GM12878 (cell line): ENCODE results near the gene STK16. TPM values are rescaled to one million over a fixed set of nuclear protein-coding genes. Genes with fewer than 3 reads are reported as not detected.

Experiments used
- ATAC-seq: fragments of 200-7000 bp; cut with Tn5 transposase; 3 replicates; pipeline ENCODE4 v1.9.1; 2020; ENCODE audit warnings: mild to moderate bottlenecking, moderate library complexity
- BruUV-seq: library from RNA; stranded (reverse); fragments of 400-500 nt; replicated peaks from 2 replicates; lab custom pipeline; 2021; lab: Mats Ljungman, UMichigan
- CTCF ChIA-PET: fragments of 300-600 bp; sonication (Branson Sonifier 250); formaldehyde crosslinking; extraction: SDS; loops from one replicate; lab custom pipeline; 2021; ENCODE audit warnings: inconsistent platforms; lab: Yijun Ruan, JAX
- POLR2A ChIA-PET: fragments of 350-600 bp; formaldehyde crosslinking; extraction: SDS; loops from one replicate; lab custom pipeline; 2021; ENCODE audit warnings: inconsistent platforms; lab: Charles Lee
- RAD21 ChIA-PET: fragments of 300-600 bp; sonication (Branson Sonifier 250); formaldehyde crosslinking; loops from one replicate; lab custom pipeline; 2023; ENCODE audit warnings: antibody characterized with exemption; ENCODE audit not compliant: unreplicated experiment; lab: Charles Lee
- SMC1A ChIA-PET: fragments of 300-600 bp; sonication (Branson Sonifier 250); formaldehyde crosslinking; loops from one replicate; lab custom pipeline; 2023; ENCODE audit not compliant: unreplicated experiment, uncharacterized antibody; lab: Charles Lee
- DNase-seq: peaks from one replicate; pipeline ENCODE4 v3.0.0-alpha.2; 2011; ENCODE audit warnings: low read depth, low spot score
- FAIRE-seq: peaks from 3 replicates; lab custom pipeline; 2011; peaks lifted over from hg19 to GRCh38; lab: Jason Lieb, UNC
- H2AFZ ChIP-seq: 2 replicates; pipeline ENCODE4 v1.6.0; 2011; ENCODE audit warnings: low read depth, low read length, control low read depth; ENCODE audit not compliant: control insufficient read depth
- H3K27ac ChIP-seq: 2 replicates; pipeline ENCODE4 v1.5.1; 2011; ENCODE audit warnings: control low read depth; ENCODE audit not compliant: control insufficient read depth, insufficient read depth
- H3K27me3 ChIP-seq, 2 experiments: replicated peaks in 1 of 2; 2 replicates each; pipeline versions ENCODE4 v1.6.0 to v1.6.1; 2011; ENCODE audit warnings: low read length in 1 of 2; ENCODE audit not compliant: control insufficient read depth in 2 of 2, insufficient read depth in 2 of 2
- H3K36me3 ChIP-seq, 2 experiments: 2 replicates each; pipeline ENCODE4 v1.5.1; 2011; ENCODE audit warnings: low read length in 1 of 2; ENCODE audit not compliant: control insufficient read depth in 2 of 2, insufficient read depth in 2 of 2
- H3K4me1 ChIP-seq: 2 replicates; pipeline ENCODE4 v1.6.1; 2011; ENCODE audit warnings: mild to moderate bottlenecking, low read length, moderate library complexity, mixed read lengths; ENCODE audit not compliant: control insufficient read depth, insufficient read depth
- H3K4me2 ChIP-seq: 2 replicates; pipeline ENCODE4 v1.6.0; 2011; ENCODE audit warnings: control low read depth; ENCODE audit not compliant: control insufficient read depth, insufficient read depth
- H3K4me3 ChIP-seq: fragments of 200-600 bp; sonication (generic); 2 replicates; pipeline ENCODE4 v1.5.1; 2016
- H3K79me2 ChIP-seq: 2 replicates; pipeline ENCODE4 v1.6.0; 2011; ENCODE audit warnings: low read length; ENCODE audit not compliant: control insufficient read depth, insufficient read depth
- H3K9ac ChIP-seq: 2 replicates; pipeline ENCODE4 v1.8.0; 2011; ENCODE audit warnings: low read length, control low read depth, mixed read lengths; ENCODE audit not compliant: control insufficient read depth, insufficient read depth
- H3K9me3 ChIP-seq: replicated peaks from 3 replicates; pipeline ENCODE4 v1.5.1; 2011; ENCODE audit warnings: mild to moderate bottlenecking, low read length; ENCODE audit not compliant: control insufficient read depth, insufficient read depth
- H4K20me1 ChIP-seq: 2 replicates; pipeline ENCODE4 v1.6.0; 2011; ENCODE audit not compliant: control insufficient read depth, insufficient read depth
- BHLHE40 ChIP-seq, 2 experiments: fragments of 450-650 bp in 1 of 2; IDR thresholded peaks; 2 replicates each; pipeline ENCODE4 v1.6.1; 2011 to 2017; ENCODE audit warnings: low read depth in 2 of 2, borderline replicate concordance in 1 of 2, improper control_type of control experiment in 1 of 2, low read length in 1 of 2, mild to moderate bottlenecking in 1 of 2
- EED ChIP-seq: sonication (generic); IDR thresholded peaks from 2 replicates; pipeline ENCODE4 v1.6.1; 2016; ENCODE audit warnings: antibody characterized with exemption, low read depth
- KAT2A ChIP-seq: conservative IDR thresholded peaks from 2 replicates; pipeline ENCODE4 v1.6.1; 2011; ENCODE audit warnings: low read depth, low read length; ENCODE audit not compliant: control insufficient read depth
- NFIC ChIP-seq: IDR thresholded peaks from 2 replicates; pipeline ENCODE4 v1.6.1; 2012; ENCODE audit warnings: low read depth, mild to moderate bottlenecking, inconsistent platforms, low read length, moderate library complexity
- POU2F2 ChIP-seq: IDR thresholded peaks from 3 replicates; pipeline ENCODE4 v1.6.1; 2011; ENCODE audit warnings: low read depth, mild to moderate bottlenecking, low read length, borderline replicate concordance
- RFX5 ChIP-seq: IDR thresholded peaks from 2 replicates; pipeline ENCODE4 v1.6.1; 2011; ENCODE audit warnings: low read depth, low read length, improper control_type of control experiment
- SMAD5 ChIP-seq: IDR thresholded peaks from 2 replicates; pipeline ENCODE4 v1.6.1; 2016; ENCODE audit warnings: antibody characterized with exemption, low read depth
- SMARCA5 ChIP-seq: fragments of 450-650 bp; IDR thresholded peaks from 2 replicates; pipeline ENCODE4 v1.6.1; 2017; ENCODE audit warnings: mild to moderate bottlenecking
- TARDBP ChIP-seq: IDR thresholded peaks from 2 replicates; pipeline ENCODE4 v1.6.1; 2016; ENCODE audit warnings: borderline replicate concordance
- ZNF207 ChIP-seq: fragments of 450-650 bp; IDR thresholded peaks from 2 replicates; pipeline ENCODE4 v1.6.1; 2014; ENCODE audit warnings: antibody characterized with exemption, mild to moderate bottlenecking, borderline replicate concordance
- WGBS: methylation state at CpG from one replicate; pipeline ENCODE4 v1.1.6; 2016; ENCODE audit warnings: low lambda C conversion rate; ENCODE audit not compliant: insufficient replicate concordance, insufficient coverage; ENCODE audit errors: missing lambda C conversion rate; 5-methylcytosine and 5-hydroxymethylcytosine counted together
- in situ Hi-C: fragments of 300-500 bp; cut with MboI; formaldehyde crosslinking; loops from 9 replicates; pipeline ENCODE4 v1.14.3; 2018; ENCODE audit warnings: mixed read lengths
- intact Hi-C: fragments of 100-400 bp; cut with micrococcal nuclease; formaldehyde crosslinking; loops from one replicate; pipeline ENCODE4 v1.14.2; 2022; ENCODE audit not compliant: unreplicated experiment
- polyA plus RNA-seq, 11 experiments: library from polyadenylated mRNA; depleted of rRNA in 4 of 11; unstranded in 6 of 11; stranded (reverse) in 5 of 11; fragments of >200 nt; fragmentation: Nextera tagmentation in 4 of 11; fragmentation: Illumina TruSeq in 1 of 11; extraction: Ambion mirVana in 4 of 11; extraction: Trizol in 1 of 11; gene quantifications; 1 replicate in 1 of 11; 2 replicates in 10 of 11; pipeline versions ENCODE4 v1.2.1 to v1.2.3, GENCODE V29; 2011 to 2016; ENCODE audit warnings: inconsistent platforms in 2 of 11, missing spikeins in 2 of 11, low read depth in 1 of 11
- total RNA-seq, 4 experiments: library from RNA; depleted of rRNA in 3 of 4; stranded (reverse); fragments of >200 nt in 3 of 4; fragmentation: Illumina TruSeq in 1 of 4; extraction: Trizol in 1 of 4; gene quantifications; 2 replicates each; pipeline versions ENCODE4 v1.2.1 to v1.2.3, GENCODE V29; 2013 to 2021
- TF ChIP-seq, protein P1 (sequence below): fragments of 450-650 bp; IDR thresholded peaks from 2 replicates; pipeline ENCODE4 v1.6.1; 2017; ENCODE audit warnings: mild to moderate bottlenecking, moderate library complexity
- TF ChIP-seq, protein P2 (sequence below): fragments of 450-650 bp; IDR thresholded peaks from 2 replicates; pipeline ENCODE4 v1.6.1; 2017; ENCODE audit warnings: borderline replicate concordance
- TF ChIP-seq, protein P3 (sequence below): fragments of 150-350 bp; IDR thresholded peaks from 2 replicates; pipeline ENCODE4 v1.6.1; 2016; ENCODE audit warnings: low read depth, low read length

The STK16 gene
- total and polyA plus RNA-seq, 10 of the 15 experiments (the other 5 are each of a cell fraction or from before 2014, with no cell fraction given) = 4.3 to 50.1 (median 17.9) TPM

DNA sequence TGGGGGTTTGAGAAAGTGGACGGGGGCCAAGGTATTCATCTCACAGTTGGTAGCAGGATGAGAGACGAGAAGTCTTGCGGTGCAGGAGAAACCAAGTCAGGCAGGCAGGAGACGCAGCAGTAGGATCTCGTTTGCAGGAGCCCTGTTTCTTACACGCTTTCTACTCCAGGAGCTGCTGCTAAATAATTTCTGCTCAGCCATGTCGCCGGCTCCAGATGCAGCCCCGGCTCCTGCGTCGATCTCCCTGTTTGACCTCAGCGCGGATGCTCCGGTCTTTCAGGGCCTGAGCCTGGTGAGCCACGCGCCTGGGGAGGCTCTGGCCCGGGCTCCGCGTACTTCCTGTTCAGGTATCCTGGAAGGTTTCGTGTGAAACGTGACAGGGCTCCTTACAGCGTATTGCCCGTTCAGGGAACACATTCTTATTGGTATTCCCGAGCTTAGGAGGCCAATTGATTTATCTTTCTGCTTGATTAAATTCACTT lies 15.2 kb upstream of the STK16 start:
- peaks cover 8 to 32% of the 10 kb centered on the region in 2 experiments for H3K36me3 ChIP-seq
- ATAC-seq = peak; percentile 56
- intact Hi-C loops = no loop called here
- 0 out of 3 replicates have a peak, but pooled peaks have one; percentile 19 for TF ChIP-seq POU2F2
- TF ChIP-seq SMARCA5 = no peak
- no peak for TF ChIP-seq RFX5
- TF ChIP-seq, protein P1, sequence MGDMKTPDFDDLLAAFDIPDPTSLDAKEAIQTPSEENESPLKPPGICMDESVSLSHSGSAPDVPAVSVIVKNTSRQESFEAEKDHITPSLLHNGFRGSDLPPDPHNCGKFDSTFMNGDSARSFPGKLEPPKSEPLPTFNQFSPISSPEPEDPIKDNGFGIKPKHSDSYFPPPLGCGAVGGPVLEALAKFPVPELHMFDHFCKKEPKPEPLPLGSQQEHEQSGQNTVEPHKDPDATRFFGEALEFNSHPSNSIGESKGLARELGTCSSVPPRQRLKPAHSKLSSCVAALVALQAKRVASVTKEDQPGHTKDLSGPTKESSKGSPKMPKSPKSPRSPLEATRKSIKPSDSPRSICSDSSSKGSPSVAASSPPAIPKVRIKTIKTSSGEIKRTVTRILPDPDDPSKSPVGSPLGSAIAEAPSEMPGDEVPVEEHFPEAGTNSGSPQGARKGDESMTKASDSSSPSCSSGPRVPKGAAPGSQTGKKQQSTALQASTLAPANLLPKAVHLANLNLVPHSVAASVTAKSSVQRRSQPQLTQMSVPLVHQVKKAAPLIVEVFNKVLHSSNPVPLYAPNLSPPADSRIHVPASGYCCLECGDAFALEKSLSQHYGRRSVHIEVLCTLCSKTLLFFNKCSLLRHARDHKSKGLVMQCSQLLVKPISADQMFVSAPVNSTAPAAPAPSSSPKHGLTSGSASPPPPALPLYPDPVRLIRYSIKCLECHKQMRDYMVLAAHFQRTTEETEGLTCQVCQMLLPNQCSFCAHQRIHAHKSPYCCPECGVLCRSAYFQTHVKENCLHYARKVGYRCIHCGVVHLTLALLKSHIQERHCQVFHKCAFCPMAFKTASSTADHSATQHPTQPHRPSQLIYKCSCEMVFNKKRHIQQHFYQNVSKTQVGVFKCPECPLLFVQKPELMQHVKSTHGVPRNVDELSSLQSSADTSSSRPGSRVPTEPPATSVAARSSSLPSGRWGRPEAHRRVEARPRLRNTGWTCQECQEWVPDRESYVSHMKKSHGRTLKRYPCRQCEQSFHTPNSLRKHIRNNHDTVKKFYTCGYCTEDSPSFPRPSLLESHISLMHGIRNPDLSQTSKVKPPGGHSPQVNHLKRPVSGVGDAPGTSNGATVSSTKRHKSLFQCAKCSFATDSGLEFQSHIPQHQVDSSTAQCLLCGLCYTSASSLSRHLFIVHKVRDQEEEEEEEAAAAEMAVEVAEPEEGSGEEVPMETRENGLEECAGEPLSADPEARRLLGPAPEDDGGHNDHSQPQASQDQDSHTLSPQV = no peak
- no peak; the same call in 1 of the 2 replicates for TF ChIP-seq SMAD5
- peak; percentile 75; a peak in 3 of 4 replicates for TF ChIP-seq BHLHE40 (IDR thresholded peaks at IDR 0.05; ENCODE audit: borderline replicate concordance in 1 of 2, low read depth in 2 of 2, low read length in 1 of 2)
- TF ChIP-seq, protein P2, sequence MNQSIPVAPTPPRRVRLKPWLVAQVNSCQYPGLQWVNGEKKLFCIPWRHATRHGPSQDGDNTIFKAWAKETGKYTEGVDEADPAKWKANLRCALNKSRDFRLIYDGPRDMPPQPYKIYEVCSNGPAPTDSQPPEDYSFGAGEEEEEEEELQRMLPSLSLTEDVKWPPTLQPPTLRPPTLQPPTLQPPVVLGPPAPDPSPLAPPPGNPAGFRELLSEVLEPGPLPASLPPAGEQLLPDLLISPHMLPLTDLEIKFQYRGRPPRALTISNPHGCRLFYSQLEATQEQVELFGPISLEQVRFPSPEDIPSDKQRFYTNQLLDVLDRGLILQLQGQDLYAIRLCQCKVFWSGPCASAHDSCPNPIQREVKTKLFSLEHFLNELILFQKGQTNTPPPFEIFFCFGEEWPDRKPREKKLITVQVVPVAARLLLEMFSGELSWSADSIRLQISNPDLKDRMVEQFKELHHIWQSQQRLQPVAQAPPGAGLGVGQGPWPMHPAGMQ = no peak
- TF ChIP-seq NFIC = no peak
- TF ChIP-seq ZNF207 = no peak; the same call in 1 of the 2 replicates
- TF ChIP-seq, protein P3, sequence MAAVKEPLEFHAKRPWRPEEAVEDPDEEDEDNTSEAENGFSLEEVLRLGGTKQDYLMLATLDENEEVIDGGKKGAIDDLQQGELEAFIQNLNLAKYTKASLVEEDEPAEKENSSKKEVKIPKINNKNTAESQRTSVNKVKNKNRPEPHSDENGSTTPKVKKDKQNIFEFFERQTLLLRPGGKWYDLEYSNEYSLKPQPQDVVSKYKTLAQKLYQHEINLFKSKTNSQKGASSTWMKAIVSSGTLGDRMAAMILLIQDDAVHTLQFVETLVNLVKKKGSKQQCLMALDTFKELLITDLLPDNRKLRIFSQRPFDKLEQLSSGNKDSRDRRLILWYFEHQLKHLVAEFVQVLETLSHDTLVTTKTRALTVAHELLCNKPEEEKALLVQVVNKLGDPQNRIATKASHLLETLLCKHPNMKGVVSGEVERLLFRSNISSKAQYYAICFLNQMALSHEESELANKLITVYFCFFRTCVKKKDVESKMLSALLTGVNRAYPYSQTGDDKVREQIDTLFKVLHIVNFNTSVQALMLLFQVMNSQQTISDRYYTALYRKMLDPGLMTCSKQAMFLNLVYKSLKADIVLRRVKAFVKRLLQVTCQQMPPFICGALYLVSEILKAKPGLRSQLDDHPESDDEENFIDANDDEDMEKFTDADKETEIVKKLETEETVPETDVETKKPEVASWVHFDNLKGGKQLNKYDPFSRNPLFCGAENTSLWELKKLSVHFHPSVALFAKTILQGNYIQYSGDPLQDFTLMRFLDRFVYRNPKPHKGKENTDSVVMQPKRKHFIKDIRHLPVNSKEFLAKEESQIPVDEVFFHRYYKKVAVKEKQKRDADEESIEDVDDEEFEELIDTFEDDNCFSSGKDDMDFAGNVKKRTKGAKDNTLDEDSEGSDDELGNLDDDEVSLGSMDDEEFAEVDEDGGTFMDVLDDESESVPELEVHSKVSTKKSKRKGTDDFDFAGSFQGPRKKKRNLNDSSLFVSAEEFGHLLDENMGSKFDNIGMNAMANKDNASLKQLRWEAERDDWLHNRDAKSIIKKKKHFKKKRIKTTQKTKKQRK = no peak
- TF ChIP-seq TARDBP = 0 out of 2 replicates have a peak, but pooled peaks have one; percentile 12
- no peak for TF ChIP-seq KAT2A
- TF ChIP-seq EED = no peak

More for the DNA sequence above, 15.2 kb upstream of the STK16 start:
- peak overlapping the region; percentile 89 for H3K4me3 ChIP-seq
- peak overlapping the region; percentile 83 for H3K27ac ChIP-seq
- RAD21 ChIA-PET = interaction anchor here (1.0 to 2.6 kb wide), 8 partner anchors 12 to 70 kb away, joined by 3 to 14 read pairs (median 6); partner anchors contain the start of genes ABCB6, GLB1L, STK16 and ZFAND2B
- peak overlapping the region; percentile 92 for H3K9ac ChIP-seq
- DNase-seq (no peak), FAIRE-seq (no peak)
- SMC1A ChIA-PET = interaction anchor here (0.9 to 2.7 kb wide), 12 partner anchors 9 to 92 kb away, joined by 3 to 22 read pairs (median 4); partner anchors contain the start of genes ABCB6, CNPPD1, GLB1L and STK16
- H3K4me1 ChIP-seq = peaks cover 15% of the 10 kb centered on the region
- no peaks in the 10 kb centered on the region for H3K9me3 ChIP-seq
- POLR2A ChIA-PET = interaction anchor here (0.6 to 3.5 kb wide), 13 partner anchors 12 to 672 kb away, joined by 3 to 45 read pairs (median 7); partner anchors contain the start of genes ABCB6, CNPPD1, DNAJB2 and DNPEP
- H4K20me1 ChIP-seq = no peaks in the 10 kb centered on the region
- CTCF ChIA-PET = interaction anchor here (0.8 to 2.8 kb wide), 12 partner anchors 7 to 349 kb away, joined by 3 to 16 read pairs (median 6); partner anchors contain the start of genes GLB1L, STK16, WNT10A and ZFAND2B
- in situ Hi-C loops = no loop called here
- peaks cover 44% of the 10 kb centered on the region for H3K79me2 ChIP-seq
- H3K27me3 ChIP-seq = no peaks in the 10 kb centered on the region
- TSS peak; percentile 77 for BruUV-seq
- H3K4me2 ChIP-seq = peak overlapping the region; percentile 74
- WGBS = under 1% methylated on average over 24 of the region's 24 CpGs
- peak overlapping the region; percentile 45 for H2AFZ ChIP-seq
